ENCODE measurements around the gene PTPRD.

PTPRD gene

GRCh38 chr9:8684978-8685708, 1927.7 kb downstream of the PTPRD start:
- Histone ChIP-seq H3K4me2 (ENCODE audit: low read length) (no peak overlapping the region), H3K23ac (ENCODE audit: low read length) (no peak overlapping the region), H2AK5ac (ENCODE audit: low read length) (no peak overlapping the region), H3K4me1 (ENCODE audit: control insufficient read depth in 1 of 2, insufficient read depth in 2 of 2, low read length in 2 of 2) (no peaks in the 10 kb centered on the region), H3K36me3 (ENCODE audit: control insufficient read depth in 1 of 2, insufficient read depth in 2 of 2, low read length in 2 of 2) (peaks cover 0 to under 1% of the 10 kb centered on the region in 2 experiments), H2BK5ac (ENCODE audit: low read depth, low read length, poor library complexity) (no peak overlapping the region), H4K8ac (ENCODE audit: low read depth, low read length) (no peak overlapping the region), H3K79me1 (ENCODE audit: low read length) (no peaks in the 10 kb centered on the region), H3K27me3 (ENCODE audit: insufficient read depth, low read length) (no peaks in the 10 kb centered on the region), H3K27ac (ENCODE audit: low read depth, low read length) (no peak overlapping the region), H4K12ac (ENCODE audit: low read depth, low read length) (no peak overlapping the region), H3K4ac (ENCODE audit: low read depth, low read length) (no peak overlapping the region), H3K4me3 (ENCODE audit: low read depth, low read length) (no peak overlapping the region), H2BK120ac (ENCODE audit: insufficient read depth, low read length, poor library complexity) (no peak overlapping the region), H3K9me3 (ENCODE audit: insufficient read depth, low read depth, low read length) (no peaks in the 10 kb centered on the region), H2BK12ac (ENCODE audit: low read length) (no peak overlapping the region), H3K79me2 (ENCODE audit: control insufficient read depth, insufficient read depth, low read length, poor library complexity) (no peaks in the 10 kb centered on the region), H4K91ac (ENCODE audit: low read depth, low read length) (no peak overlapping the region), H3K14ac (ENCODE audit: low read length) (no peak overlapping the region), H3K9ac (ENCODE audit: low read length) (no peak overlapping the region), H3K18ac (ENCODE audit: low read length) (no peak overlapping the region), H2AFZ (ENCODE audit: insufficient read depth, low read length, poor library complexity) (no peak overlapping the region)
- no CpG with 5 or more reads among the region's 4 CpGs for WGBS (ENCODE audit: extremely low coverage, insufficient coverage, insufficient read length)
- no peak for DNase-seq

GRCh38 chr9:8683496-8683895, 1929.3 kb downstream of the PTPRD start:
- H3K79me2 ChIP-seq (ENCODE audit: control insufficient read depth, insufficient read depth, low read length, poor library complexity), result no peaks in the 10 kb centered on the region
- no peak for DNase-seq
- no peaks in the 10 kb centered on the region for H3K4me1 ChIP-seq (ENCODE audit: control insufficient read depth in 1 of 2, insufficient read depth in 2 of 2, low read length in 2 of 2)
- H3K23ac ChIP-seq (ENCODE audit: low read length), result no peak overlapping the region
- no peaks in the 10 kb centered on the region for H3K27me3 ChIP-seq (ENCODE audit: insufficient read depth, low read length)
- H3K9ac ChIP-seq (ENCODE audit: low read length), result no peak overlapping the region
- no peak overlapping the region for H4K8ac ChIP-seq (ENCODE audit: low read depth, low read length)
- no peak overlapping the region for H3K18ac ChIP-seq (ENCODE audit: low read length)
- no peak overlapping the region for H3K4ac ChIP-seq (ENCODE audit: low read depth, low read length)
- H3K4me3 ChIP-seq (ENCODE audit: low read depth, low read length), result no peak overlapping the region
- H3K14ac ChIP-seq (ENCODE audit: low read length), result no peak overlapping the region
- no CpG with 5 or more reads among the region's 7 CpGs for WGBS (ENCODE audit: extremely low coverage, insufficient coverage, insufficient read length)
- no peaks in the 10 kb centered on the region for H3K9me3 ChIP-seq (ENCODE audit: insufficient read depth, low read depth, low read length)
- no peak overlapping the region for H3K4me2 ChIP-seq (ENCODE audit: low read length)
- H2BK5ac ChIP-seq (ENCODE audit: low read depth, low read length, poor library complexity), result no peak overlapping the region
- no peak overlapping the region for H2AK5ac ChIP-seq (ENCODE audit: low read length)
- no peaks in the 10 kb centered on the region for H3K79me1 ChIP-seq (ENCODE audit: low read length)
- no peak overlapping the region for H3K27ac ChIP-seq (ENCODE audit: low read depth, low read length)
- H2BK12ac ChIP-seq (ENCODE audit: low read length), result no peak overlapping the region
- no peaks in the 10 kb centered on the region for H3K36me3 ChIP-seq (ENCODE audit: control insufficient read depth in 1 of 2, insufficient read depth in 2 of 2, low read length in 2 of 2)
- H2BK120ac ChIP-seq (ENCODE audit: insufficient read depth, low read length, poor library complexity), result no peak overlapping the region
- no peak overlapping the region for H4K91ac ChIP-seq (ENCODE audit: low read depth, low read length)
- no peak overlapping the region for H4K12ac ChIP-seq (ENCODE audit: low read depth, low read length)
- H2AFZ ChIP-seq (ENCODE audit: insufficient read depth, low read length, poor library complexity), result no peak overlapping the region

- H4K12ac ChIP-seq (ENCODE audit: low read depth, low read length), result no peak overlapping the region
- no peak overlapping the region for H3K18ac ChIP-seq (ENCODE audit: low read length)
These were observed 1932.1 kb downstream of the PTPRD start for GRCh38 chr9:8680658-8681057.

GRCh38 chr9:8680157-8680556, 1932.6 kb downstream of the PTPRD start:
- Histone ChIP-seq H2AK5ac (ENCODE audit: low read length) (no peak overlapping the region), H4K12ac (ENCODE audit: low read depth, low read length) (no peak overlapping the region), H3K4ac (ENCODE audit: low read depth, low read length) (no peak overlapping the region), H4K8ac (ENCODE audit: low read depth, low read length) (no peak overlapping the region), H3K79me2 (ENCODE audit: control insufficient read depth, insufficient read depth, low read length, poor library complexity) (no peaks in the 10 kb centered on the region), H2BK12ac (ENCODE audit: low read length) (no peak overlapping the region), H2AFZ (ENCODE audit: insufficient read depth, low read length, poor library complexity) (no peak overlapping the region), H3K4me1 (ENCODE audit: control insufficient read depth in 1 of 2, insufficient read depth in 2 of 2, low read length in 2 of 2) (no peaks in the 10 kb centered on the region), H2BK120ac (ENCODE audit: insufficient read depth, low read length, poor library complexity) (no peak overlapping the region), H2BK5ac (ENCODE audit: low read depth, low read length, poor library complexity) (no peak overlapping the region), H3K27me3 (ENCODE audit: insufficient read depth, low read length) (no peaks in the 10 kb centered on the region), H3K4me3 (ENCODE audit: low read depth, low read length) (no peak overlapping the region), H3K27ac (ENCODE audit: low read depth, low read length) (no peak overlapping the region), H3K23ac (ENCODE audit: low read length) (no peak overlapping the region), H3K9me3 (ENCODE audit: insufficient read depth, low read depth, low read length) (no peaks in the 10 kb centered on the region), H3K9ac (ENCODE audit: low read length) (no peak overlapping the region), H3K79me1 (ENCODE audit: low read length) (no peaks in the 10 kb centered on the region), H3K18ac (ENCODE audit: low read length) (no peak overlapping the region), H4K91ac (ENCODE audit: low read depth, low read length) (no peak overlapping the region), H3K4me2 (ENCODE audit: low read length) (no peak overlapping the region), H3K36me3 (ENCODE audit: control insufficient read depth in 1 of 2, insufficient read depth in 2 of 2, low read length in 2 of 2) (no peaks in the 10 kb centered on the region), H3K14ac (ENCODE audit: low read length) (no peak overlapping the region)
- WGBS (ENCODE audit: extremely low coverage, insufficient coverage, insufficient read length), result no CpG with 5 or more reads among the region's 3 CpGs
- no peak for DNase-seq

More at GRCh38 chr9:8680658-8681057, 1932.1 kb downstream of the PTPRD start:
- Histone ChIP-seq H3K27me3 (ENCODE audit: insufficient read depth, low read length) (no peaks in the 10 kb centered on the region), H3K4me1 (ENCODE audit: control insufficient read depth in 1 of 2, insufficient read depth in 2 of 2, low read length in 2 of 2) (no peaks in the 10 kb centered on the region), H3K27ac (ENCODE audit: low read depth, low read length) (no peak overlapping the region), H3K23ac (ENCODE audit: low read length) (no peak overlapping the region), H4K8ac (ENCODE audit: low read depth, low read length) (no peak overlapping the region), H3K9me3 (ENCODE audit: insufficient read depth, low read depth, low read length) (no peaks in the 10 kb centered on the region), H2AFZ (ENCODE audit: insufficient read depth, low read length, poor library complexity) (no peak overlapping the region), H3K4me2 (ENCODE audit: low read length) (no peak overlapping the region), H3K9ac (ENCODE audit: low read length) (no peak overlapping the region), H3K36me3 (ENCODE audit: control insufficient read depth in 1 of 2, insufficient read depth in 2 of 2, low read length in 2 of 2) (no peaks in the 10 kb centered on the region), H2BK120ac (ENCODE audit: insufficient read depth, low read length, poor library complexity) (no peak overlapping the region), H3K79me1 (ENCODE audit: low read length) (no peaks in the 10 kb centered on the region), H3K4ac (ENCODE audit: low read depth, low read length) (no peak overlapping the region), H2BK12ac (ENCODE audit: low read length) (no peak overlapping the region), H3K79me2 (ENCODE audit: control insufficient read depth, insufficient read depth, low read length, poor library complexity) (no peaks in the 10 kb centered on the region), H3K14ac (ENCODE audit: low read length) (no peak overlapping the region), H2AK5ac (ENCODE audit: low read length) (no peak overlapping the region), H4K91ac (ENCODE audit: low read depth, low read length) (no peak overlapping the region), H2BK5ac (ENCODE audit: low read depth, low read length, poor library complexity) (no peak overlapping the region), H3K4me3 (ENCODE audit: low read depth, low read length) (no peak overlapping the region)
- DNase-seq, result no peak
- WGBS (ENCODE audit: extremely low coverage, insufficient coverage, insufficient read length), result no CpG with 5 or more reads among the region's 2 CpGs
